NCI-H748 treated with DMSO at 0.1 percent for 48 hours (cell line): ENCODE data around the gene MDH2.
"Not testable (repeated sequence)": the region's sequence is repeated elsewhere in the genome, so short reads cannot be mapped to it uniquely, and the experiment has no call there.

ENCODE experiments used
- DNase-seq: peaks from one replicate; lab custom pipeline; 2025; lab: John Stamatoyannopoulos, UW

Gene MDH2, protein sequence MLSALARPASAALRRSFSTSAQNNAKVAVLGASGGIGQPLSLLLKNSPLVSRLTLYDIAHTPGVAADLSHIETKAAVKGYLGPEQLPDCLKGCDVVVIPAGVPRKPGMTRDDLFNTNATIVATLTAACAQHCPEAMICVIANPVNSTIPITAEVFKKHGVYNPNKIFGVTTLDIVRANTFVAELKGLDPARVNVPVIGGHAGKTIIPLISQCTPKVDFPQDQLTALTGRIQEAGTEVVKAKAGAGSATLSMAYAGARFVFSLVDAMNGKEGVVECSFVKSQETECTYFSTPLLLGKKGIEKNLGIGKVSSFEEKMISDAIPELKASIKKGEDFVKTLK

DNA sequence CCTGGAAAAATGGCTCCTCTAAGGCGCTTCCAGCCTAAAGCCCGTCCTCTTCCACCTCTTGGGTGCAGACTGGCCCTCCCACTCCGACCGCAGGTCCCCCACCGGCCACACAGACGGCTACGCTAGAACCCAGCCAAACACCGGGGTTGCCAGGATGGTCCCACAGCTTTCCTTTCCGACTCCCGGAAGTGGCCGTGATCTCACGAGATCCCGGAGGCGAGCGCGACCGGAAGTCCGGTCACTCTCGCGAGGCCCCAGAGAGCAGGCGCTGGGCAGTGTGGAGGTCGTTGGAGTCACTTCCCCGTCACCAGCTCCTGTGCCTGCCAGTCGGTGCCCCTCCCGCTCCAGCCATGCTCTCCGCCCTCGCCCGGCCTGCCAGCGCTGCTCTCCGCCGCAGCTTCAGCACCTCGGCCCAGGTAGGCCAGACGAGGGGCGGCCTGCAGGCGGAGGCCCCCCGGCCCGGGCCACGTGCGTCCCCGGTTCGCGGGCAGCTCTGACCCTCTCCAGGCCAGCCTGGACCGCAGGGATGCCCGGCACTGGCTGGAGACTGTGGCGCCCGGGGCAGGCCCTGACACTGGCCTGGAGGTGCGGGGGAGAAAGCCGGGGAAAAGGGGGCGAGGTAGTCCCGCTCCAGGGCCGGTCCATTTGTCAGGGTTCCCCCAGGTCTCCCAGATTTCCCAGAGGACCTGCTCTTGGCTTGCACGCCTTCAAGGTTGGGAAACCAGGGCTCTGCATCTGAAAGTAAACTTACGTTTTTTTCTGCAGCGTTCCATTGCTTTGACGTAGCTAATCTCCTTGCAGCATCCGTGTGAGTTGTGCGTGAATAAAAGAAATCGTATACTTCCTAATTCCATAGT is at the start of gene MDH2, which contains the start of gene STYXL1:
Gene MDH2 (plus strand): TSS at position 296 of the 857 bp plus-strand sequence. CDS start 55 bp downstream, at position 351.
Gene STYXL1 (minus strand): TSS at position 190 of the 857 bp plus-strand sequence. CDS start 17,477 bp downstream, outside the sequence.
- DNase-seq: peak; percentile 83

DNA sequence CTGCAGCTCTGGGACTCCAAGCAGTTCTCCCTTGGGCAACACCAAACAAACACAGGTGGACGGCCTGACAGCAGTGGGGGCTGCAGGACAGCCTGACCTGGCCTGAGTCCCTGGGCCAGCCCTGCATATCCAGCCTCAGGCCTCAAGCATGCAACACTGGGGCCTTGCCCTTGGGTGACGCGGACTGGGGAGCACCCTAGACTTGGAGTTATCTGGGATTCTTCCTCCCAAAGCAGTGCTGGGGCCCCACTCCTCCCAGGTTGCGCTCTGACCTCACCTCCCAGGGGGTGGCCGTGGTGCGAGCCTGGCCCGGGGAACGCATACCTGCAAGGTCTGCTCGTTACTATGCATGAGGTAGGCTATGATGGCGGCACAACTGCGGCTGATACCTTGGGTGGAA is 47.3 kb upstream of the MDH2 start:
- DNase-seq: no peak

DNA sequence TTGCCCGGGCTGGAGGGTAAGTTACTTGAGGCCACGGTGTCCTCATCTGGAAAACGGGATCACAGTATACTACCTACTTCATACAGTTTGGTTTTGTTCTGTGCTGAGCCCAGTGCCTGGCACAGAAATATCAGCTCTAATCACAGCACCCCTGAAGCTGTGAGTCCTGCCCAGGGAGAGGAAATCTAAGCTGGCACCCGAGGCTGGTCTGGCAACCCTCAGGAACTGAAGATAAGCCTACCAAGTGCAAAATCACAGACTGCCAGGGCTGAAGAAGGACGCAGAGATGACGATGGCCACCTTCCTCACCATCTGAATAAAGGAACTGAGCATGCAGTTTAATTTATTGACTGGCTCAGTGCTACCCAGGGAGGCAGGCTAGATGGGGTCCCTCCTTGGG is 45.8 kb upstream of the MDH2 start:
- no peak for DNase-seq

- DNase-seq: no peak
Observed at GRCh38 chr7:76002822-76003221, 45.1 kb upstream of the MDH2 start.

- DNase-seq: no peak
Observed at GRCh38 chr7:76003351-76003750, 44.6 kb upstream of the MDH2 start.

DNA sequence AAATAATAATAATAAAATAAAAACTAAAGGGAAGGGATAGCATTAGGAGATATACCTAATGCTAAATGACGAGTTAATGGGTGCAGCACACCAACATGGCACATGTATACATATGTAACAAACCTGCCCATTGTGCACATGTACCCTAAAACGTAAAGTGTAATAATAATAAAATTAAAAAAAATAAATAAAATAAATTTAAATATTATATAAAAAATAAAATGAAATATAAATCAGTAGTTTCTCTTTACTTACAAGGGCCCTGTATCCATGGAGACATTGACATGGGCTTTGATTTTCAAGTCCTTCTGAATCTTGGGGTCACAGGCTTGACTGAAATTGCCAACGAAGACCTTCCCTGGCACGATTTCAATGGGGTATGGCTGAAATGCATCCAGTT is 42.9 kb upstream of the MDH2 start:
- DNase-seq: not testable (repeated sequence)

- no peak for DNase-seq
Observed at GRCh38 chr7:76008156-76008687, 39.7 kb upstream of the MDH2 start.

DNA sequence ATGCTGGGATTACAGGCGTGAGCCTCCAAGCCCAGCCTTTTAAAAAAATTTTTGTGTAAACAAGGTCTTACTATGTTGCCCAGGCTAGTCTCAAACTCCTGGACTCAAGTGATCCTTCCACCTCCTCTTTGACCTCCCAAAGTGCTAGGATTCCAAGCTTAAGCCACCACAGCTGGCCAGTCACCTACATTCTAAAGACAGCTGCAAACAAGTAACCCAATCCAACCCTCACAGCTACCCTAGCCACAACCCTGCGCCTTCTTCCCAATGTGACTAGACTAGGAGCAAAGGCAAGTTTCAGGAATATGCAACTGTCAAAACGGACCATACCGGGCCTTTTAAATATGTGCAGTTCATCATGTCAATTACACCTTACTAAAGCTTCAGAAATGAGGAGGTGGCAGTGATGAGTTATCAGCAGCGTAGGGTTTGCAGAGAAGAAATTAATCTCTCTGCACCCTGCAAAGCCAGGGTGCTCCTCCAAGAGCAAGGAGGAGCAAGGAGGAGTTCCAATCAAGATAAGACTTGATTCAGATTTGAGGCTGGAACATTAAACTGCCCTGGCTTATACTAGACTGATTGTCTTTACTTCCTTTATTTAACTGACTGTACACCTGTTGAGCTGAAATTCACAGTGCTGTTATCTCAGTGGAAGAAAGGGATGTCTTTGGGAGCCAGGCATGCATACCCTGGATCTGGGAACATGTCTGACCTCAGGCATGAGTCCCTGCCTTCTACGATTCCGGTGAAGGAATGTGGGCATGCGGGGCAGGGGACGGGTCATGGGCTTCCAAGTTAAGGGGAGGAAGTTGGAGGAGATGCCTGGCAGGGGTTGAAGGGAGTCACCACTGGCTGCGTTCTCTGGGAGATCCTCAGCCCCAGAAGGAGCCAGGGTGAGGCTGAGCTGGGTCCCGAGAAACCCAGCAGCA is 38.0 kb upstream of the MDH2 start:
- no peak for DNase-seq

DNA sequence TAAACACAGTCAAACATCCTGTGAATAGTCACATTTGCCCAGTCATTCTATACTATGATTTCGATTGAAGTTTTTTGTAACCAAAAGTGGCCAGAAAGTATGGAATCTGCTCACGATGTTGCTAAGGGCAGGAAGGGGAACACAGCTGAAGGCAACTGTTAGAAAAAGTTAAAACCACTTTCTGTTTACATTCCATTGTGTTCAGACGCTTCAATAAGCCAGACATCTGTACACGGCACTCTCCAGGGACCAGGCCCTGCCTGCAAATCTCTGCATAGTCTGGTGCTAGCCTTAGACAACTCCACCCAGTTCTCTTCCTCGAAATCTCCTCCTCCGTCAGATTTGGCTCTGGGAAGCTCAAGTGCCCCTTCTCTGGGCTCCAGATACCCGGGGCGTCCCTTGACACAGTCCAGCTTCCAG is 36.5 kb upstream of the MDH2 start:
- no peak for DNase-seq

- no peak for DNase-seq
Observed at GRCh38 chr7:76016191-76016947, 31.5 kb upstream of the MDH2 start.

- not testable (repeated sequence) for DNase-seq
Observed at GRCh38 chr7:76018520-76018919, 29.4 kb upstream of the MDH2 start.

- peak; percentile 28 for DNase-seq
Observed at GRCh38 chr7:76020031-76020714, 27.7 kb upstream of the MDH2 start.

DNA sequence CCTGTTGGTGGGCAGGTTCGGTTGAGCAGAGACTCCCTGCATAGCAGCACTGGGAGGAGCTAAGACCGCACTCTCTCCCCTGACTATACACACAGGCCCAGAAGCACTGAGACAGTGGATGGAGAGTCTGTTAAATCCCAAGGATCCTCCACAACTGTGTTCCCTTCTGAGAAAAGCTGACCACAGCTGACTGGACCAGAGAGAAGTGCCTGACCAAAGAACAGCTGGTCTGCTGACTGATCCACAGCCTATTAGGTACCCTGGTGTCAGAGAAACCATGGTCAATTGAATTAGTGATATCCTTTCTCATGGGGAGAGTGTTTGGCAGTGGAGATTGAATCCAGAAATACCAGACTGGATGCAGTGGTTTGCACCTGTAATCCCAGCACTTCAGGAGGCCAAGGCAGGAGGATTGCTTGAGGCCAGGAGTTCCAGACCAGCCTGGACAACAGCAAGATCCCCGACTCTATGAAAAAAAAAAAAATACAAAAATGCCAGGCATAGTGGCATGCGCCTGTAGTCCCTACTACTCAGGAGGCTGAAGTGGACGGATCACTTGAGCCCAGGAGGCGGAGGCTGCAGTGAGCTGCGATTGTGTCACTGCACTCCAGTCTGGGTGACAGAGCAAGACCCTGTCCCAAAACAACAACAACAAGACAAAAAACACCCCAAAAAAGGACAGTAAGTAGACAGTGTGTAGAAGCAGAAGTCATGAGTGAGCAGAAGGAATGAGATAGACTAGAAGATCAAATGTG is 25.7 kb upstream of the MDH2 start:
- no peak for DNase-seq

- no peak for DNase-seq
Observed at GRCh38 chr7:76023002-76023401, 24.9 kb upstream of the MDH2 start.

- DNase-seq: peak; percentile 8
Observed at GRCh38 chr7:76029682-76030081, 18.2 kb upstream of the MDH2 start.

DNA sequence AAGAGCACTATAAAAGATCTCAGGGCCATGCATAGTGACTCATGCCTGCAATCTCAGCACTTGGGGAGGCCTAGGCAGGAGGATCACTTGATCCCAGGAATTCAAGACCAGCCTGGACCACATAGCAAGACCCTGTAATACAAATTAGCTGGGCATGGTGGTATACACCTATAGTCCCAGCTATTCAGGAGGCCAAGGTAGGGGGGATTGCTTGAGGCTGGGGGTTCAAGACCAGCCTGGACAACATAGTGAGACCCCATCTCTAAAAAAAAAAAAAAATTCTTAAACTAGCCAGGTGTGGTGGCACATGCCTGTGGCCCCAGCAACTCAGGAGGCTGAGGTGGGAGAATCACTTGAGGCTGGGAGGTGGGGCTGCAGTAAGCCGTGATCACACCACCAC is 15.9 kb upstream of the MDH2 start:
- no peak for DNase-seq

- DNase-seq: no peak
Observed at GRCh38 chr7:76037310-76037709, 10.6 kb upstream of the MDH2 start.

DNA sequence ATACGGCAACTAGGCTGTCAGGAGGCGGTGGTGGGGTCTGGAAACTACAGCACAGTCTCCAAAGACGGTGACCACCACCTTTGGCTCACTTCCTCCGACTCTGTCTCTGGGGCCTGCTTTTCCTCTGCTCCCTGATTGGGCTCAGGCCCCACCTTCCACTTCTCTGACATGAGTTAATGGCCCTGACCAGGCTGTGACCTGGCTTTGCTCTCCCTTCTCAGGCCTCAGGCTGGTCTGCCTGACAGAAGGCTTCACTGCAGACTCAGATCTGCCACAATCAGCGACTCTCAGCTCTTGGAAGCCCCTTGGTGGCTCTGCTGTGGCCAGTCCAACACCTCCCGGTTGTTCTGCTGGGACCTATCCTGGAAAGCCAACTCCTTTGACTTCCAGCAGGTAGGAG is 7.8 kb upstream of the MDH2 start:
- DNase-seq: no peak

DNA sequence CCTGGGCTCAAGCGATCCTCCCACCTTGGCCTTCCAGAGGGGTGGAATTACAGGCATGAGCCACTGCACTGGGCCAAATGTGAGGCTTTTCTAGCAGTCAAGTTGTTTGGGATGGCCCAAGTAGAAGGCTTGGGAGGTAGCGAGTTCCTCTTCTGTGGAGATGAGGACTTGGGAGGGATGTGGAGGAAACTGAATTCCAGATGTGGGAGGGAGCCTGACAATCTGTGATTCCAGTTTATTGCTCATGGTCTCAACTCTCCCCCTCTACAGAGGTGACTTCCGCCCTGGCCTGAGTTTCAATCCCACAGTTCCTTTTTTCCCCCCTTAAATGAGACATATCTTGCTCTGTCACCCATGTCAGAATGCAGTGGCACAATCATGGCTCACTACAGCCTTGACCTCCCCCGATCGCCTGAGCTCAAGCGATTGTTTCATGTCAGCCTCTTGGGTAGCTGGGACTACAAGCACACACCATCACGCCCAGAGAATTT is 3.5 kb upstream of the MDH2 start:
- no peak for DNase-seq
